ENCODE measurements around the gene GPER1. TPM values are rescaled to one million over a fixed set of nuclear protein-coding genes. Genes with fewer than 3 reads are reported as not detected.

Gene GPER1
- polyA plus RNA-seq, 1 donor (not counting 4 experiments of a cell fraction or from before 2014, with no cell fraction given), result 0.05 TPM

- Histone ChIP-seq H3K4me2 (ENCODE audit: control insufficient read depth, extremely low read depth, insufficient read depth, low read depth, low read length) (no peak overlapping the region), H3K27me3 (ENCODE audit: control insufficient read depth, extremely low read depth, insufficient read depth, low read length) (no peaks in the 10 kb centered on the region), H3K36me3 (ENCODE audit: control insufficient read depth in 2 of 2, extremely low read depth in 1 of 2, insufficient read depth in 2 of 2, low read length in 2 of 2) (no peaks in the 10 kb centered on the region), H3K9me1 (ENCODE audit: control insufficient read depth, extremely low read depth, insufficient read depth, low read length) (no peaks in the 10 kb centered on the region), H3K79me2 (ENCODE audit: control insufficient read depth, insufficient read depth, low read length) (no peaks in the 10 kb centered on the region), H3K27ac (ENCODE audit: control insufficient read depth, insufficient read depth, low read length) (no peak overlapping the region), H2AFZ (ENCODE audit: control insufficient read depth, low read length) (no peak overlapping the region), H3K4me3 (ENCODE audit: control insufficient read depth in 2 of 3, extremely low read depth in 1 of 3, insufficient read depth in 2 of 3, low read depth in 1 of 3, low read length in 3 of 3) (no peak overlapping the region), H3K4me1 (ENCODE audit: control insufficient read depth, extremely low read depth, insufficient read depth, low read length) (peaks cover 19% of the 10 kb centered on the region), H3K9me3 (ENCODE audit: control insufficient read depth, low read depth, low read length) (no peaks in the 10 kb centered on the region), H3K9ac (ENCODE audit: control insufficient read depth, extremely low read depth, insufficient read depth, low read length) (no peak overlapping the region), H4K20me1 (ENCODE audit: control insufficient read depth, extremely low read depth, insufficient read depth, low read length) (peaks cover 6% of the 10 kb centered on the region)
- no peak for TF ChIP-seq CTCF (optimal IDR thresholded peaks at IDR 0.05 in 1 of 3, IDR thresholded peaks at IDR 0.05 in 1 of 3, conservative IDR thresholded peaks at IDR 0.05 in 1 of 3; ENCODE audit: extremely low read depth in 1 of 3, insufficient read depth in 2 of 3, low read length in 3 of 3)
- no peak for TF ChIP-seq EZH2 (IDR thresholded peaks at IDR 0.05; ENCODE audit: low read length)
- FAIRE-seq (no peak), DNase-seq (ENCODE audit: low read depth, low spot score) (no peak)
- dilution Hi-C loops (cut with MboI; ENCODE audit: extremely low pct_ligation_motif_present, low sequenced_read_pairs), result no loop called here
Measured at GRCh38 chr7:1085266-1085665, 2.6 kb upstream of the GPER1 start.

DNA sequence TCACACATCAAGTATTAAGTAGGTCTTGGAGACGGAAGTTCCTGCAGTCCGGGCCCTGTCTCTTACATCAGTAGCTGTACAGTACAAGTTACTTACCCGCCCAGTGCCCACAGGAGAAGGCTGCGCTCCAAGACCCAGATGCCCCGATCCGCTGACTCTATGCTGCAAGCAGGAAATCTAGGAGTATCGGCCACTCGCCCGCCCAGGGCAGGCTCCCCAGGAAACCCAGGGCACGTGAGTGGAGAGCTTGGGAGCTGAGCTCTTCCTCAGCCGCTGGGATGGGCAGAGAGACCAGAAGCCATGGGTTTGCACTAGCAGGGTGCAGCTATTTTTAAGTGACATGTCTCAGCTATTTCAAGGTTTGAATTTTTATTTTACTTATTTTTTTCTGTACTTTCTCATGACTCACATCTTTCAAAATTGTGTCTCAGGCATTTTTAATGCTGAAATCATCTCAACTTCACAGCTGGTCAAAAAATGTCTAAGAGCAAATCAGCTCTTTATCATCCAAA is 1.9 kb upstream of the GPER1 start:
- Histone ChIP-seq H3K27ac (ENCODE audit: control insufficient read depth, insufficient read depth, low read length) (no peak overlapping the region), H3K79me2 (ENCODE audit: control insufficient read depth, insufficient read depth, low read length) (no peaks in the 10 kb centered on the region), H4K20me1 (ENCODE audit: control insufficient read depth, extremely low read depth, insufficient read depth, low read length) (peaks cover 6% of the 10 kb centered on the region), H3K4me2 (ENCODE audit: control insufficient read depth, extremely low read depth, insufficient read depth, low read depth, low read length) (no peak overlapping the region), H3K9me3 (ENCODE audit: control insufficient read depth, low read depth, low read length) (no peaks in the 10 kb centered on the region), H3K9ac (ENCODE audit: control insufficient read depth, extremely low read depth, insufficient read depth, low read length) (no peak overlapping the region), H2AFZ (ENCODE audit: control insufficient read depth, low read length) (no peak overlapping the region), H3K4me1 (ENCODE audit: control insufficient read depth, extremely low read depth, insufficient read depth, low read length) (peaks cover 19% of the 10 kb centered on the region), H3K27me3 (ENCODE audit: control insufficient read depth, extremely low read depth, insufficient read depth, low read length) (no peaks in the 10 kb centered on the region), H3K36me3 (ENCODE audit: control insufficient read depth in 2 of 2, extremely low read depth in 1 of 2, insufficient read depth in 2 of 2, low read length in 2 of 2) (no peaks in the 10 kb centered on the region), H3K9me1 (ENCODE audit: control insufficient read depth, extremely low read depth, insufficient read depth, low read length) (no peaks in the 10 kb centered on the region), H3K4me3 (ENCODE audit: control insufficient read depth in 2 of 3, extremely low read depth in 1 of 3, insufficient read depth in 2 of 3, low read depth in 1 of 3, low read length in 3 of 3) (no peak overlapping the region)
- DNase-seq (ENCODE audit: low read depth, low spot score), result no peak
- TF ChIP-seq EZH2 (IDR thresholded peaks at IDR 0.05; ENCODE audit: low read length) (no peak), CTCF (optimal IDR thresholded peaks at IDR 0.05 in 1 of 3, IDR thresholded peaks at IDR 0.05 in 1 of 3, conservative IDR thresholded peaks at IDR 0.05 in 1 of 3; ENCODE audit: extremely low read depth in 1 of 3, insufficient read depth in 2 of 3, low read length in 3 of 3) (no peak)
- FAIRE-seq, result no peak
- dilution Hi-C loops (cut with MboI; ENCODE audit: extremely low pct_ligation_motif_present, low sequenced_read_pairs), result no loop called here
